Daoy (cell line): ENCODE results near the gene DEPDC4. TPM values are rescaled to one million over a fixed set of nuclear protein-coding genes. Genes with fewer than 3 reads are reported as not detected.

Experiments
- DNase-seq: peaks from one replicate; pipeline ENCODE4 v3.0.0-alpha.2; 2015; ENCODE audit warnings: low read depth
- total RNA-seq: library from RNA; depleted of rRNA; stranded (reverse); fragments of >200 nt; shearing (Covaris generic); gene quantifications from 2 replicates; pipeline ENCODE4 v1.2.3, GENCODE V29; 2014; rRNA removed

The DEPDC4 gene
- total RNA-seq, 1 experiment from 2014 or later, result 1.1 TPM

DNA sequence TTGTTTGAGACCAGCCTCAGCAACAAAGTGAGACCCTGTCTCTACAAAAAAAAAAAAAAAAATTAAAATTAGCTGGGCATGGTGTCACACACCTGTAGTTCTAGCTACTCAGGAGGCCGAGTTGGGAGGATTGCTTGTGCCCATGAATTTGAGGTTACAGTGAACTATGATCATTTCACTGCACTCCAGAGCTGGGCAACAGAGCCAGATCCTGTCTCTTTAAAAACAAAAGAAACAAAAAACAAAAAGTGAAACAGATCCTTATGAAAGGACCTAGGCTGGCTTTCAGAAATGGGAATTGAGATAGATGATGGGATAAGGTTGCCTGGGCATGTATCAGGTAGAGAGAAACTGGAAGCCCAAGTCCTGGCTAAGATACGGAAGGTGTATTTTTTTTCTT is 52.4 kb downstream of the DEPDC4 start:
- DNase-seq, result no peak

GRCh38 chr12:100213016-100213891 is 53.6 kb downstream of the DEPDC4 start:
- DNase-seq, result no peak

- DNase-seq, result no peak
Measured at GRCh38 chr12:100211698-100212097, 55.2 kb downstream of the DEPDC4 start.

DNA sequence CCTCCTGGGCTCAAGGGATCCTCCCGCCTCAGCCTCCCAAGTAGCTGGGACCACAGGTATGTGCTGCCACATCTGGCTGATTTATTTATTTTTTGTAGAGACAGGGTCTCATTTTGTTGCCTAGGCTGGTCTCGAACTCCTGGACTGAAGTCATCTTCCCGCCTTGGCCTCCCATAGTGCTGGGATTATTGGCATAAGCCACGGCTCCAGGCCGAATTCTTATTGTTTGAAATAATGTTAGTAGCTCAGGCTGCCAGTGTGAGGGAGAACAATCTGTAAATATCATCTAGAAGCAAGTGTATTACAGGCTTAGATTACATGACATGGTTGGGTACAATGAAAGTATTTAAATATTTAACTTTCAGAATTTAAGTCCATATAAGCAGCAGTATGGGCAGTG is 58.0 kb downstream of the DEPDC4 start:
- DNase-seq, result no peak

- no peak for DNase-seq
Measured at GRCh38 chr12:100207311-100207710, 59.6 kb downstream of the DEPDC4 start.

- DNase-seq, result no peak
Measured at GRCh38 chr12:100201604-100202423, 65.1 kb downstream of the DEPDC4 start.

GRCh38 chr12:100200463-100201181 is 66.3 kb downstream of the DEPDC4 start, which contains the start of gene ACTR6:
Gene ACTR6 (plus strand): TSS chr12:100200815. CDS start chr12:100200852, 37 bp downstream.
- peak; percentile 96 for DNase-seq

DNA sequence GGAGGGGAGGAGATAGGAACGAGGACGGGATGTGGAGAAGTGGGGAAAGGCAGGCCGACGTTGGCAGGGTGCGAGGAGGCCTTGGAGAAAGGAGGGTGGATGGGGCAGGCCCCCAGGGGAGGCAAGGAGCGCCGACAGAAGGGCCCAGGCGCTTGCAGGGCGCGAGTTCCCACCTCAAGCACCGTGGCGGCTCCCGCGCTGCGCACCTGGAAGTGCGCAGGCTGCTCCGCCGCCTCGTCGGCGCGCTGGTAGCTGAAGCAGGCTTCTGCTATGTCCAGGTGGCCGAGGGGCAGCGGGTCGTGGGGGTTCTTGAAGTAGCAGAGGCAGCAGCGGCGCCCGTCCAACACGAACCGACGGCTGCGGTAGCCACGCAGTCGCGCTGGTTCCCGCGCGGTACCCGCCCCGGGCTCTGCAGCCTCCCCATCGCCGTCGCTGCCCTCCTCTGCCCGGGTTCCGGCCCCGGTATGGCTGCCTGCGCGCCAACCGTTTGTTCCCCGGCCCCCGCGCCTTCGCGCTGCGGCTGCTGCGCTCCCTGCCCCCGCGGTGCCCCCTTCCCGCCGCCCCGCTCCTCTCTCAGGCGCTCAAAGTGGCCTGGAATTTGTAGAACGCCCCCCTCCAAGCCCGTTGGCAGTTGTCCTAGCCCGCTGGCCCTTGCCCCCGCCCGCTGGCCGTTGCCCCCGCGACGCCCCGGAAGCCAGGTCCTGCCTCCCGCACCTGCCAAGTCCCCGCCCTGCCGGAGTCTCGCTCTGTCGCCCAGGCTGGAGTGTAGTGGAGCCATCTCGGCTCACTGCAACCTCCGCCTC is 67.3 kb downstream of the DEPDC4 start:
- peak; percentile 73 for DNase-seq

DNA sequence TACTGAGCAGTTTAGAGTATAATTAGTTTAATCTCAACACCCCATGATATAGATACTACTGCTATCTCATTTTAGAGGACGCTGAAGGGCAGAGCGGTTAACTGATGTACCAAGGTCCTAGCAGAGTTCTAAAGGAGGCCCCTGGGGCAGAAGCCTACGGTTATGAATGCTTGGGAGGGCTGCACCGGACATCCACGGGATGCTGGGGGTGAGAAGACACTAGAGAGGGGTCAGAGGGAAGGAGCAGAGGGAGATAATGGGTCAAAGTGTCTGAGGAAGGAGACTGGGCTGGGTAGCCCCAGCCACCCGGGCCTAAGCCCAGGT is 67.9 kb downstream of the DEPDC4 start:
- no peak for DNase-seq

DNA sequence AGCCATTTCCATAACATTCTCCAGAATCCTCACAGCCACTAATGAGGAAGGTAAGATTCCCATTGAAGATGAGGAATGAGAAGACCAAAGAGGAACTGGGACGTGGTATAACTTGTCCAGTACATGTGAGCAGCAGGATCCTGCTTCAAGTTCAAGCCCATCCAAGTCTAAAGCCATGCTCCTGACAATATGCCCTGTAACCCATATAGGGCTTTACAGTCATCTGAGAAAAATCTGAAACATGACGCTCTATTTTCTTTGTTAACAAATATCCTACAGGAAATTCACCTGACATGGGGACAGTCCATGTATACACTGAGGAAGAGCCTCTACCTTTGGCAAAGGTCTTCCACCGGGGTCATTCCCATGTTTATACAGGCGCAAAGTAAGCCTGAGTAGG is 69.4 kb downstream of the DEPDC4 start:
- no peak for DNase-seq

- DNase-seq, result no peak
Measured at GRCh38 chr12:100193085-100193484, 73.8 kb downstream of the DEPDC4 start.

Other genes with a start within 250 kb of the DEPDC4 start
- 25.8 and 26.3 TPM in 2 replicates for gene BLTP3B, start 124.2 kb downstream of the DEPDC4 start, total RNA-seq
- 57.4 and 57.7 TPM in 2 replicates for gene ACTR6, start 66.3 kb downstream of the DEPDC4 start, total RNA-seq
- 33.9 and 39.3 TPM in 2 replicates for gene SCYL2, start 98 bp upstream of the DEPDC4 start, total RNA-seq
- gene SLC17A8, start 90.0 kb upstream of the DEPDC4 start, total RNA-seq, result not detected in 2 replicates
- gene NR1H4, start 206.8 kb upstream of the DEPDC4 start, total RNA-seq, result not detected in 2 replicates